SK-N-SH (cell line): Measurements from ENCODE around the gene SERTM1. TPM values are rescaled to one million over a fixed set of nuclear protein-coding genes. Genes with fewer than 3 reads are reported as not detected.

ENCODE experiments used
- CTCF ChIA-PET: fragments of 300-600, 350-600 bp; formaldehyde crosslinking; extraction: SDS; loops from one replicate; lab custom pipeline; 2021; lab: Yijun Ruan, JAX
- POLR2A ChIA-PET: fragments of 350-600 bp; sonication (Branson Sonifier 250); formaldehyde crosslinking; extraction: SDS; loops from one replicate; lab custom pipeline; 2020; ENCODE audit warnings: antibody characterized with exemption, inconsistent platforms; lab: Yijun Ruan, JAX
- DNase-seq: peaks from one replicate; pipeline ENCODE4 v3.0.0; 2012
- H2AFZ ChIP-seq: fragments of 200-600 bp; sonication (generic); 2 replicates; pipeline ENCODE4 v1.8.1; 2016; ENCODE audit warnings: antibody characterized with exemption, mild to moderate bottlenecking, low read depth
- H3F3A ChIP-seq: fragments of 200-600 bp; sonication (generic); replicated peaks from 2 replicates; pipeline ENCODE3; 2016; ENCODE audit warnings: antibody characterized with exemption, mild to moderate bottlenecking; ENCODE audit not compliant: insufficient read depth
- H3K27ac ChIP-seq, 2 experiments: fragments of 200-500 bp in 1 of 2; fragments of 200-600 bp in 1 of 2; sonication (Bioruptor generic) in 1 of 2; sonication (generic), shearing (Covaris generic) in 1 of 2; 2 replicates each; pipeline versions ENCODE4 v1.5.1 to v1.6.1; 2014 to 2016; ENCODE audit warnings: low read depth in 2 of 2, inconsistent platforms in 1 of 2, low read length in 1 of 2, mild to moderate bottlenecking in 1 of 2, mixed read lengths in 1 of 2
- H3K27me3 ChIP-seq: fragments of 200-600 bp; sonication (generic), shearing (Covaris generic); 2 replicates; pipeline ENCODE4 v1.6.1; 2016; ENCODE audit warnings: mixed run types; ENCODE audit not compliant: insufficient read depth
- H3K36me3 ChIP-seq, 2 experiments: fragments of 200-500 bp in 1 of 2; fragments of 200-600 bp in 1 of 2; sonication (Bioruptor generic) in 1 of 2; sonication (generic) in 1 of 2; replicated peaks in 1 of 2; 2 replicates each; pipeline versions ENCODE3 to v1.5.1; 2014 to 2016; ENCODE audit warnings: low read length in 1 of 2, mild to moderate bottlenecking in 1 of 2; ENCODE audit not compliant: insufficient read depth in 2 of 2, control insufficient read depth in 1 of 2
- H3K4me1 ChIP-seq, 2 experiments: fragments of 200-500 bp in 1 of 2; fragments of 200-600 bp in 1 of 2; sonication (Bioruptor generic) in 1 of 2; sonication (generic), shearing (Covaris generic) in 1 of 2; 2 replicates each; pipeline versions ENCODE4 v1.5.1 to v1.6.1; 2014 to 2016; ENCODE audit warnings: low read depth in 1 of 2, low read length in 1 of 2, mixed run types in 1 of 2; ENCODE audit not compliant: insufficient read depth in 2 of 2, control insufficient read depth in 1 of 2
- H3K4me2 ChIP-seq: fragments of 200-600 bp; sonication (generic), shearing (Covaris generic); 2 replicates; pipeline ENCODE4 v1.6.1; 2017; ENCODE audit warnings: mixed run types
- H3K4me3 ChIP-seq, 2 experiments: fragments of 200-500 bp in 1 of 2; fragments of 200-600 bp in 1 of 2; sonication (Bioruptor generic) in 1 of 2; sonication (generic), shearing (Covaris generic) in 1 of 2; 2 replicates each; pipeline versions ENCODE4 v1.5.1 to v1.8.1; 2014 to 2016; ENCODE audit warnings: low read depth in 2 of 2, inconsistent platforms in 1 of 2, low read length in 1 of 2, mild to moderate bottlenecking in 1 of 2, mixed read lengths in 1 of 2, moderate library complexity in 1 of 2
- H3K79me2 ChIP-seq: fragments of 200-600 bp; sonication (generic); 2 replicates; pipeline ENCODE4 v1.8.1; 2017; ENCODE audit warnings: mild to moderate bottlenecking; ENCODE audit not compliant: insufficient read depth
- H3K9ac ChIP-seq: fragments of 200-600 bp; sonication (generic); 2 replicates; pipeline ENCODE4 v1.6.1; 2017; ENCODE audit warnings: mixed run types
- H3K9me2 ChIP-seq: fragments of 200-600 bp; sonication (generic); 2 replicates; pipeline ENCODE4 v1.6.1; 2017; ENCODE audit warnings: mixed run types
- H3K9me3 ChIP-seq: fragments of 200-600 bp; sonication (generic); 2 replicates; pipeline ENCODE4 v1.6.1; 2017; ENCODE audit warnings: mixed run types, mild to moderate bottlenecking, moderate library complexity
- H4K20me1 ChIP-seq: fragments of 200-600 bp; sonication (generic); 2 replicates; pipeline ENCODE4 v1.6.1; 2017; ENCODE audit warnings: mild to moderate bottlenecking, mixed run types; ENCODE audit not compliant: insufficient read depth
- RAD21 ChIP-seq: IDR thresholded peaks from 2 replicates; pipeline ENCODE4 v1.6.1; 2012; ENCODE audit warnings: mild to moderate bottlenecking, low read length
- RXRA ChIP-seq: IDR thresholded peaks from 2 replicates; pipeline ENCODE4 v1.4.0; 2012; ENCODE audit warnings: low read depth, mild to moderate bottlenecking, borderline replicate concordance
- TAF1 ChIP-seq: IDR thresholded peaks from 2 replicates; pipeline ENCODE4 v1.6.1; 2012; ENCODE audit warnings: low read depth, mild to moderate bottlenecking, low read length, moderate library complexity, borderline replicate concordance
- TEAD4 ChIP-seq: IDR thresholded peaks from 2 replicates; pipeline ENCODE4 v1.4.0; 2012; ENCODE audit warnings: mild to moderate bottlenecking, borderline replicate concordance; ENCODE audit not compliant: insufficient read depth
- WGBS: methylation state at CpG from one replicate; pipeline ENCODE4 v1.1.6; 2017; ENCODE audit warnings: low lambda C conversion rate; 5-methylcytosine and 5-hydroxymethylcytosine counted together
- polyA plus RNA-seq, 3 experiments: library from polyadenylated mRNA; depleted of rRNA; stranded (reverse); fragments of >200 nt; gene quantifications; 2 replicates each; pipeline ENCODE4 v1.2.3, GENCODE V29; 2012
- TF ChIP-seq, protein P1 (sequence below): IDR thresholded peaks from 2 replicates; pipeline ENCODE4 v1.6.1; 2012; ENCODE audit warnings: mild to moderate bottlenecking, low read depth, low read length, moderate library complexity

Gene SERTM1
- polyA plus RNA-seq, 1 of the 3 experiments (the other 2 are of a cell fraction), result 0.05 TPM

DNA sequence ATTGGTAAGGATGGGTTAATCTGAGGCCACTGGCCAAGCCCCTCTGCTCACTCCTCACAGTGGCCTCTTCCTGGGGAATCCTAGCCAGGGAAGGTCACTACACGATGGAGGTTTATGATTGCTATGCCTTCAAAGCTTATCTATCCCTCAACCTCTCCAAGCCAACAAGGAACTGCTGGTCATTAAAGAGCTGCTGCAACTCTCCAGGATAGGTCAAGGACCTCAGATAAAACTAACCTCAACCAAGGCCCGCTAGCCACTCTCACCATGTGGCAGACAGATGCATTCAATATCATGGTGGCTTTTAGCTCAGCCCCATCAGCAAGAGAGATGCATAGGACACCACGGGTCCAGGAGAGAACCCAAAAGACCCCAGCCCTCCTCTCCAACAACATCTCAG lies 71.6 kb downstream of the SERTM1 start (continued):
- TF ChIP-seq, protein P1, sequence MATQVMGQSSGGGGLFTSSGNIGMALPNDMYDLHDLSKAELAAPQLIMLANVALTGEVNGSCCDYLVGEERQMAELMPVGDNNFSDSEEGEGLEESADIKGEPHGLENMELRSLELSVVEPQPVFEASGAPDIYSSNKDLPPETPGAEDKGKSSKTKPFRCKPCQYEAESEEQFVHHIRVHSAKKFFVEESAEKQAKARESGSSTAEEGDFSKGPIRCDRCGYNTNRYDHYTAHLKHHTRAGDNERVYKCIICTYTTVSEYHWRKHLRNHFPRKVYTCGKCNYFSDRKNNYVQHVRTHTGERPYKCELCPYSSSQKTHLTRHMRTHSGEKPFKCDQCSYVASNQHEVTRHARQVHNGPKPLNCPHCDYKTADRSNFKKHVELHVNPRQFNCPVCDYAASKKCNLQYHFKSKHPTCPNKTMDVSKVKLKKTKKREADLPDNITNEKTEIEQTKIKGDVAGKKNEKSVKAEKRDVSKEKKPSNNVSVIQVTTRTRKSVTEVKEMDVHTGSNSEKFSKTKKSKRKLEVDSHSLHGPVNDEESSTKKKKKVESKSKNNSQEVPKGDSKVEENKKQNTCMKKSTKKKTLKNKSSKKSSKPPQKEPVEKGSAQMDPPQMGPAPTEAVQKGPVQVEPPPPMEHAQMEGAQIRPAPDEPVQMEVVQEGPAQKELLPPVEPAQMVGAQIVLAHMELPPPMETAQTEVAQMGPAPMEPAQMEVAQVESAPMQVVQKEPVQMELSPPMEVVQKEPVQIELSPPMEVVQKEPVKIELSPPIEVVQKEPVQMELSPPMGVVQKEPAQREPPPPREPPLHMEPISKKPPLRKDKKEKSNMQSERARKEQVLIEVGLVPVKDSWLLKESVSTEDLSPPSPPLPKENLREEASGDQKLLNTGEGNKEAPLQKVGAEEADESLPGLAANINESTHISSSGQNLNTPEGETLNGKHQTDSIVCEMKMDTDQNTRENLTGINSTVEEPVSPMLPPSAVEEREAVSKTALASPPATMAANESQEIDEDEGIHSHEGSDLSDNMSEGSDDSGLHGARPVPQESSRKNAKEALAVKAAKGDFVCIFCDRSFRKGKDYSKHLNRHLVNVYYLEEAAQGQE, result no peak
- no peak for TF ChIP-seq TAF1
- no peak for TF ChIP-seq RAD21
- TF ChIP-seq, all 33 proteins: peak for 0

DNA sequence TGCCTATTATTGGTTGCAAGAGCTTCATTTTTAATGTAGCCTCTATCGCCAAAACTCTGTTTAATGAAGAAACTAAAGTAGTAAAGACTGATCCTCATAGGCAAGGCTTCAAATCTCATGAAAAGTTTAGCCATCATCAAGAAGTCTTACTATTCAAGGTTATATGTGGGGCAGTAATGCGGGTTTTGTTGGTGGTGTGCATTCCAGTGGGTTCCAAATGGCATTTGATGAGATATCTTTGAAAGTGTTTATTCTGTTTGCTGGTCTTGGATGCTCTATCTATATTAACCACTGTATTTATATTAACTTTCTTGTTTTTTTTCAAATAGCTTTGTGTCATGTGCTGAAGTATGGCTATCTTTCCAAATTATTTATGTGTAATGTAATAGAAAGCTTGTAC lies 72.2 kb downstream of the SERTM1 start:
- Histone ChIP-seq H3K79me2 (no peaks in the 10 kb centered on the region), H3K4me2 (no peak overlapping the region), H3K9me2 (no peaks in the 10 kb centered on the region), H3K36me3 (no peaks in the 10 kb centered on the region), H3K9ac (no peak overlapping the region), H3F3A (no peaks in the 10 kb centered on the region), H2AFZ (0 out of 2 replicates have a peak overlapping the region, but pooled peaks have one; percentile 44), H4K20me1 (no peaks in the 10 kb centered on the region), H3K27ac (no peak overlapping the region), H3K4me1 (no peaks in the 10 kb centered on the region), H3K9me3 (no peaks in the 10 kb centered on the region), H3K27me3 (no peaks in the 10 kb centered on the region; the same call in 1 of the 2 replicates), H3K4me3 (no peak overlapping the region)
- TF ChIP-seq RXRA (no peak), TEAD4 (no peak)
- CTCF ChIA-PET, result interaction anchor here (0.6 to 3.2 kb wide), 4 partner anchors 10 to 463 kb away, joined by 3 to 28 read pairs (median 5); no protein-coding TSS in a partner anchor
- no peak for DNase-seq
- POLR2A ChIA-PET, result no interaction called here
- 21% methylated on average over 2 of the region's 2 CpGs for WGBS

Other genes starting within 250 kb of the SERTM1 start
- 0.21 and 0.23 TPM in 2 replicates for gene CCNA1, start 241.5 kb upstream of the SERTM1 start, polyA plus RNA-seq (2012; rRNA removed)
- gene RFXAP, start 145.2 kb downstream of the SERTM1 start, polyA plus RNA-seq (2012; rRNA removed), result 4.1 and 5.0 TPM in 2 replicates
- 3.1 and 4.0 TPM in 2 replicates for gene SMAD9, start 246.2 kb downstream of the SERTM1 start, polyA plus RNA-seq (2012; rRNA removed)